MM.1S (cell line): ENCODE data around the gene ADNP2.

Source experiments
- DNase-seq: peaks from one replicate; pipeline ENCODE4 v3.0.0-alpha.2; 2015
- H2AFZ ChIP-seq: fragments of 300-600 bp; sonication (generic); 2 replicates; pipeline ENCODE4 v1.6.0; 2016; ENCODE audit warnings: antibody characterized with exemption, low read length
- H3F3A ChIP-seq: fragments of 300-600 bp; sonication (generic); 2 replicates; pipeline ENCODE4 v1.6.1; 2016; ENCODE audit warnings: mild to moderate bottlenecking, antibody characterized with exemption, low read length, moderate library complexity, mixed read lengths; ENCODE audit not compliant: insufficient read depth
- H3K27ac ChIP-seq: fragments of 300-600 bp; sonication (generic); 2 replicates; pipeline ENCODE4 v1.5.1; 2016; ENCODE audit warnings: mild to moderate bottlenecking, low read length
- H3K27me3 ChIP-seq: fragments of 300-600 bp; sonication (generic); replicated peaks from 2 replicates; pipeline ENCODE4 v1.6.0; 2016; ENCODE audit warnings: low read length; ENCODE audit not compliant: insufficient read depth
- H3K36me3 ChIP-seq: fragments of 300-600 bp; sonication (generic); replicated peaks from 2 replicates; pipeline ENCODE4 v1.6.1; 2016; ENCODE audit warnings: mild to moderate bottlenecking, low read length, mixed read lengths; ENCODE audit not compliant: insufficient read depth
- H3K4me1 ChIP-seq: fragments of 300-600 bp; sonication (generic); 2 replicates; pipeline ENCODE4 v1.6.1; 2016; ENCODE audit warnings: low read length, mixed read lengths
- H3K4me2 ChIP-seq: fragments of 300-600 bp; sonication (generic); 2 replicates; pipeline ENCODE4 v1.6.0; 2016; ENCODE audit warnings: low read depth, low read length
- H3K4me3 ChIP-seq: fragments of 300-600 bp; sonication (generic); 2 replicates; pipeline ENCODE4 v1.5.1; 2016; ENCODE audit warnings: low read length, mixed read lengths
- H3K79me2 ChIP-seq: fragments of 300-600 bp; sonication (generic); 2 replicates; pipeline ENCODE4 v1.6.1; 2016; ENCODE audit warnings: mixed run types, low read length, mixed read lengths
- H3K9ac ChIP-seq: fragments of 300-600 bp; sonication (generic); 2 replicates; pipeline ENCODE4 v1.6.1; 2016; ENCODE audit warnings: low read length, mixed read lengths
- H3K9me2 ChIP-seq: fragments of 300-600 bp; sonication (generic); replicated peaks from 2 replicates; pipeline ENCODE4 v1.6.1; 2016; ENCODE audit warnings: mild to moderate bottlenecking, low read length, mixed read lengths; ENCODE audit not compliant: insufficient read depth
- H3K9me3 ChIP-seq: fragments of 300-600 bp; sonication (generic); replicated peaks from 2 replicates; pipeline ENCODE4 v1.6.1; 2016; ENCODE audit warnings: mild to moderate bottlenecking, low read length, mixed read lengths; ENCODE audit not compliant: insufficient read depth
- H4K20me1 ChIP-seq: fragments of 300-600 bp; sonication (generic); 2 replicates; pipeline ENCODE4 v1.6.1; 2016; ENCODE audit warnings: mild to moderate bottlenecking, low read length, moderate library complexity, mixed read lengths; ENCODE audit not compliant: insufficient read depth
- CTCF ChIP-seq: fragments of 300-600 bp; sonication (generic); IDR thresholded peaks from 2 replicates; pipeline ENCODE4 v1.5.1; 2016; ENCODE audit warnings: antibody characterized with exemption, low read length, mixed read lengths
- EZH2 ChIP-seq: fragments of 300-600 bp; sonication (generic); optimal IDR thresholded peaks from 2 replicates; pipeline ENCODE3; 2017; ENCODE audit warnings: low read depth, mild to moderate bottlenecking, antibody characterized with exemption, low read length, mixed read lengths
- EZH2phosphoT487 ChIP-seq: fragments of 300-600 bp; sonication (generic); IDR thresholded peaks from 2 replicates; pipeline ENCODE4 v1.6.1; 2018; ENCODE audit warnings: antibody characterized with exemption, low read length

ADNP2 gene

DNA sequence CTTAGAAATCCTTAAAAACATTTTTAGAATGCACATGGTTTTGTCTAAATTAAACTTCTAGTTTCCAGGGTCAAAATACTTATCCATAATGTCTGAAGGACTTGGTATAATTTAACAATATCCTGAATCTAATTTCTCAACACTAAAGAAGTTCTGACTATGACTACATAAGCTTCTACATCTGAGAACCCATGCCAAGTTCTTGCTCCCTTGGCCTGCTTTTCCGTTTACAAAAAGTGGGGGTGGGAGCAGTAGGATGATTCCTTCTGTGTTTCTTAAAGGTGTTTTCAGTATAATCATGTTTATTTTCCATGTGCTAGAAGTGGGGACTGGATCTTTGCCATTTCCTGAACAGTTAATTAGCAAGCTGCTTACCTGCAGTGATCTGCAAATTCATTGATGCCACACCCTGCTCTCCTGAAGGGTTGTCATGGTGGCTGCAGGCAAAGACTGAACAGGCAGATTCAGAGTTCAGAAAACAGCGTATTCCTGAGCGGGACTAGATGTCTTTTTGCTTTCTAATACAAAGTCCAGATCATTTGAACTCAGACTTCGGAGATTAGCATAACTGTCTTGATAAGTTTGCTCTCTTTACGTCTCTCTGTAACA is 36.2 kb downstream of the ADNP2 start:
- no peaks in the 10 kb centered on the region for H3K36me3 ChIP-seq
- H3K27me3 ChIP-seq: no peaks in the 10 kb centered on the region
- no peak overlapping the region for H2AFZ ChIP-seq
- H3K4me1 ChIP-seq: no peaks in the 10 kb centered on the region
- H3F3A ChIP-seq: no peaks in the 10 kb centered on the region
- H3K9ac ChIP-seq: no peak overlapping the region
- no peaks in the 10 kb centered on the region for H3K79me2 ChIP-seq
- no peak for TF ChIP-seq EZH2phosphoT487
- no peak for TF ChIP-seq CTCF
- no peak for TF ChIP-seq EZH2
- H3K9me2 ChIP-seq: no peaks in the 10 kb centered on the region
- no peak for DNase-seq
- H3K4me2 ChIP-seq: no peak overlapping the region
- H3K4me3 ChIP-seq: no peak overlapping the region
- no peak overlapping the region for H3K27ac ChIP-seq
- no peaks in the 10 kb centered on the region for H4K20me1 ChIP-seq
- H3K9me3 ChIP-seq: no peaks in the 10 kb centered on the region

DNA sequence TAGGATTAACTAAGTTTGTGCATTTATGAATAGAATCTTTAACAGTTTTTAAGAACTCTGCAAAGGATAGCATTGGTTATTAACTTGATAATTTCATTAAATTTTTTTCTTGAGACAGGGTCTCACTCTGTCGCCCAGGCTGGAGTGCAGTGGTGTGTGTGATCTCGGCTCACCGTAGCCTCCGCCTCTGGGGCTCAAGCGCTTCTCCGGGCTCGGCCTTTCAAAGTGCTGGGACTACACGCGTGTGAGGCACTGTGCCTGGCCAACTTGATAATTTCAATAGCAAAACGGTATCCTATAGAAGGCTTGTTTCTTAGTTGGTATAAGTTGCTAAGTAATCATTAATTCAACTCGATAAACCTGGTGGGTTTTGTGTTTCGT is 38.0 kb downstream of the ADNP2 start:
- Histone ChIP-seq H4K20me1 (no peaks in the 10 kb centered on the region), H3K4me3 (peak overlapping the region; percentile 68), H3K9me3 (no peaks in the 10 kb centered on the region), H3K27me3 (no peaks in the 10 kb centered on the region), H3K79me2 (no peaks in the 10 kb centered on the region), H3K4me2 (peak overlapping the region; percentile 67), H3K36me3 (no peaks in the 10 kb centered on the region), H3K27ac (peak overlapping the region; percentile 29; the same call in 1 of the 2 replicates), H3K4me1 (no peaks in the 10 kb centered on the region), H2AFZ (peak overlapping the region; percentile 30), H3F3A (no peaks in the 10 kb centered on the region), H3K9me2 (no peaks in the 10 kb centered on the region), H3K9ac (peak overlapping the region; percentile 44; the same call in 1 of the 2 replicates)
- TF ChIP-seq EZH2phosphoT487: no peak
- no peak for TF ChIP-seq CTCF
- TF ChIP-seq EZH2: no peak
- DNase-seq: no peak

- no peaks in the 10 kb centered on the region for H3K79me2 ChIP-seq
- H2AFZ ChIP-seq: peak overlapping the region; percentile 30
- H3K9ac ChIP-seq: peak overlapping the region; percentile 44; the same call in 1 of the 2 replicates
- peak; percentile 83 for DNase-seq
- peak overlapping the region; percentile 29; the same call in 1 of the 2 replicates for H3K27ac ChIP-seq
- no peaks in the 10 kb centered on the region for H3K4me1 ChIP-seq
- H3K4me3 ChIP-seq: peak overlapping the region; percentile 68
- no peaks in the 10 kb centered on the region for H3K36me3 ChIP-seq
- no peaks in the 10 kb centered on the region for H4K20me1 ChIP-seq
- H3K9me3 ChIP-seq: no peaks in the 10 kb centered on the region
- H3K4me2 ChIP-seq: peak overlapping the region; percentile 67
- H3K27me3 ChIP-seq: no peaks in the 10 kb centered on the region
- H3F3A ChIP-seq: no peaks in the 10 kb centered on the region
- H3K9me2 ChIP-seq: no peaks in the 10 kb centered on the region
- TF ChIP-seq CTCF: no peak
- no peak for TF ChIP-seq EZH2phosphoT487
- no peak for TF ChIP-seq EZH2
Observed at GRCh38 chr18:80147418-80148325, 38.6 kb downstream of the ADNP2 start.
